Esophagus (tissue), 2 donors: ENCODE measurements around the gene KIF4B. TPM values are rescaled to one million over a fixed set of nuclear protein-coding genes. Genes with fewer than 3 reads are reported as not detected.
"Not testable (repeated sequence)": the region's sequence is repeated elsewhere in the genome, so short reads cannot be mapped to it uniquely, and the experiment has no call there.

Source experiments
- H3K27ac ChIP-seq, 2 donors: one replicate each; pipeline ENCODE4 v1.5.1; 2013; ENCODE audit warnings: low read depth in 2 of 2, mild to moderate bottlenecking in 2 of 2, inconsistent platforms in 1 of 2, low read length in 1 of 2, moderate library complexity in 1 of 2
- H3K27me3 ChIP-seq, 2 donors: one replicate each; pipeline ENCODE4 v1.6.1; 2013; ENCODE audit warnings: low read length in 2 of 2, control low read depth in 1 of 2, mild to moderate bottlenecking in 1 of 2; ENCODE audit not compliant: insufficient read depth in 2 of 2, control insufficient read depth in 1 of 2
- H3K36me3 ChIP-seq, 2 donors: one replicate each; pipeline ENCODE4 v1.6.1; 2013; ENCODE audit warnings: low read length in 1 of 2; ENCODE audit not compliant: control insufficient read depth in 2 of 2, insufficient read depth in 2 of 2
- H3K4me1 ChIP-seq, 2 donors: one replicate each; pipeline ENCODE4 v1.6.1; 2013; ENCODE audit warnings: low read length in 1 of 2; ENCODE audit not compliant: control insufficient read depth in 2 of 2, insufficient read depth in 2 of 2
- H3K4me3 ChIP-seq, 2 donors: one replicate each; pipeline ENCODE4 v1.5.1; 2013; ENCODE audit warnings: low read length in 2 of 2, mild to moderate bottlenecking in 2 of 2, low read depth in 1 of 2, moderate library complexity in 1 of 2
- H3K9me3 ChIP-seq, 2 donors: one replicate each; pipeline ENCODE4 v1.6.1; 2013; ENCODE audit warnings: mild to moderate bottlenecking in 2 of 2, low read depth in 1 of 2, low read length in 1 of 2, moderate library complexity in 1 of 2; ENCODE audit not compliant: control insufficient read depth in 2 of 2, insufficient read depth in 1 of 2
- WGBS, 2 donors: extraction: QIAGEN DNeasy Blood & Tissue Kit; methylation state at CpG; one replicate each; pipeline ENCODE4 v1.1.7; 2013; 5-methylcytosine and 5-hydroxymethylcytosine counted together
- polyA plus RNA-seq, 2 donors: library from polyadenylated mRNA; stranded (reverse); fragments of 200-250 nt; gene quantifications; one replicate each; pipeline ENCODE4 v1.2.3, GENCODE V29; 2013
- donor health status: healthy with polysubstance abuse.
- donor health status: Bipolar disorder and iron deficiency.

Gene KIF4B
- polyA plus RNA-seq, 2 donors: not detected

DNA sequence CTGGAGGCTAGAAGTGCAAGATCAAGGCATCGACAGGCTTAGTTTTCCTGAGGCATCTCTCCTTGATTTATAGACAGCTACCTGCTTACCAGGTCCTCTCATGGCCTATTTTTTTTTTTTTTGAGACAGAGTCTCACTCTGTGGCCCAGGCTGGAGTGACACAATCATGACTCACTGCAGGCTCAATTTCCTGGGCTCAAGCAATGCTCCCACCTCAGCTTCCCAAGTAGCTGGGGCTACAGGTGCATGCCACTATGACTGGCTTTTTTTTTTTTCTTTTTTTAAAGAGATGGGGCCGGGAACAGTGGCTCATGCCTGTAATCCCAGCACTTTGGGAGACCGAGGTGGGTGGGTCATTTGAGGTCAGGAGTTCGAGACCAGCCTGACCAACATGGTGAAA, 10.8 kb upstream of the KIF4B start:
- not testable (repeated sequence) for H3K36me3 ChIP-seq, H3K27ac ChIP-seq, H3K27me3 ChIP-seq, H3K4me3 ChIP-seq, H3K9me3 ChIP-seq, H3K4me1 ChIP-seq
- 77 to 86% methylated on average over 4 of the region's 4 CpGs for WGBS, 2 donors

DNA sequence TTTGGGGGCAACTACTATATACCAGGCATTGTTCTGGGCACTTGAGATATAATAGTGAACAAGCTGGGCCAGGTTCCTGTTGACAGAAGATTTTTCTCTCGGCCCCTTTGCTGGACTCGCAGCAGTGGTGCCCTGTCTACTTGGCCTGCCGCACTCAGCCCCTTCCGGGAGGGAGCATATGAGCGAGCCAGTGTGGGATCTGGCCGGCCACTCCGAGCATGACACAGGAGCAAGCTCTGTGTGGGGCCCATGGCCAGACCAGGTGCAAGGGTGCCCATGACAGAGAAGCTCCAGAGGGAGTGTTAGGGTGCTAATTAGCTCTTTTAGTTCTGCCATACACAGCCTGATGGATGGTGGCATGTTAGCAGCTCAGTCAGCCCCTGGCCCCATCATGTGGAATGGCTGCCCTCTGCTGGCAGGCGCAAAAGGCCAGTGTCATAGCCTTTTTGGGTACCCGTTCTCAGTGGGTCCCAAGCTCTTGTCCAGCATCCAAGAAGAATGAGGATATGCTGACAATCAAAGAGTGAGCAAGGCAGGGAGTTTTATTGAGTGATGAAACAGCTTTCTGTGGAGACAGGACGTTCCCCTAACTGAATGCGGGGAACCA, 9.3 kb upstream of the KIF4B start:
- Histone ChIP-seq H3K9me3 (no peaks in the 10 kb centered on the region), H3K27ac (no peak overlapping the region), H3K27me3 (no peaks in the 10 kb centered on the region), H3K36me3 (no peaks in the 10 kb centered on the region), H3K4me1 (no peaks in the 10 kb centered on the region), H3K4me3 (no peak overlapping the region)
- 84 to 92% methylated on average over 11 of the region's 11 CpGs for WGBS, 2 donors

DNA sequence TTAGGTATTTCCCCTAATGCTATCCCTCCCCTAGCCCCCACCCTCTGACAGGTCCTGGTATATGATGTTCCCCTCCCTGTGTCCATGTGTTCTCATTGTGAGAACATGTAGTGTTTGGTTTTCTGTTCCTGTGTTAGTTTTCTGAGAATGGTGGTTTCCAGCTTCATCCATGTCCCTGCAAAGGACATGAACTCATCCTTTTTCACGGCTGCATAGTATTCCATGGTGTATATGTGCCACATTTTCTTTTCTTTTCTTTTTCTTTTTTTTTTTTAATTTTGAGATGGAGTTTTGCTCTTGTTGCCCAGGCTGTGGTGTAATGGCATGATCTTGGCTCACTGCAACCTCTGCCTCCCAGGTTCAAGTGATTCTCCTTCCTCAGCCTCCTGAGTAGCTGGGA, 7.3 kb upstream of the KIF4B start:
- H3K27me3 ChIP-seq, H3K9me3 ChIP-seq, H3K4me1 ChIP-seq, H3K27ac ChIP-seq, H3K36me3 ChIP-seq, H3K4me3 ChIP-seq: not testable (repeated sequence)
- WGBS, 2 donors: 91 to 94% methylated on average over 1 of the region's 1 CpG

DNA sequence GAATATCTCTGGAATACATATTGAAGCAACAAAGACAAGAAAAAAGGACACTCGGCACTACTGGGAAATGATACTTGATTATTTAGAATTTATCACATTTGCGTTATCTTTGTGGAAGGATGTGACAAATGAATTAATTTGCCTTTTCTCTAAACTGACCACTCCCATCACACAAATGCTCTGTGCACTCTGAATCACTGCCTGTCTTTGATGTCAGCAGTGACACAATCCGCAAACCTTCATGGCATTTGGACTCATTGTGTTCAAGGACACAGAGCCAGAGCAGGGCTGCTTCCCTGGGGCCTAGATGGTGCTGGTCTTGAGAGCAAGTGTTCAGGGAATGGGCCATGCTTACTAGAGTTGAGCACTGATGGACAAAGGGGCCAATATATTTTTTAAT, 4.9 kb upstream of the KIF4B start:
- no peaks in the 10 kb centered on the region for H3K4me1 ChIP-seq
- 79 to 81% methylated on average over 3 of the region's 3 CpGs for WGBS, 2 donors
- H3K27me3 ChIP-seq: no peaks in the 10 kb centered on the region
- H3K27ac ChIP-seq: no peak overlapping the region
- H3K9me3 ChIP-seq: no peaks in the 10 kb centered on the region
- no peaks in the 10 kb centered on the region for H3K36me3 ChIP-seq
- no peak overlapping the region for H3K4me3 ChIP-seq

DNA sequence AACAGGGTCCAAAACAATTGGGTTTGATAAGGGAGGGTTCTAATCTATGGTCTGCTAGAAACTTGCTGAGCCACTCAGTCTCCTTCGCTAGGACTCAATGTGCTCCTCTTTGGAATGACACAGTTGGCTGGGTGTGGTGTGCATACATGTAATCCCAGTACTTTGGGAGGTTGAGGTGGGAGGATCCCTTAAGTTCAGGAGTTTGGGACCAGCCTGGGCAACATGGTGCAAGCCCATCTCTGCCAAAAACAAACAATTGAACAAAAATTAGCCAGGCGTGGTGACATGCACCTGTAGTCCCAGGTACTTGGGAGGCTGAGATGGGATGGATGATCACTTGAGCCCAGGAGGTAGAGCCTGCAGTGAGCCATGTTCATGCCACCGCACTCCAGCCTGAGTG, 2.7 kb upstream of the KIF4B start:
- Histone ChIP-seq H3K9me3 (no peaks in the 10 kb centered on the region), H3K4me3 (no peak overlapping the region), H3K36me3 (no peaks in the 10 kb centered on the region), H3K4me1 (no peaks in the 10 kb centered on the region), H3K27ac (no peak overlapping the region), H3K27me3 (no peaks in the 10 kb centered on the region)
- WGBS, 2 donors: 86 to 89% methylated on average over 3 of the region's 3 CpGs

DNA sequence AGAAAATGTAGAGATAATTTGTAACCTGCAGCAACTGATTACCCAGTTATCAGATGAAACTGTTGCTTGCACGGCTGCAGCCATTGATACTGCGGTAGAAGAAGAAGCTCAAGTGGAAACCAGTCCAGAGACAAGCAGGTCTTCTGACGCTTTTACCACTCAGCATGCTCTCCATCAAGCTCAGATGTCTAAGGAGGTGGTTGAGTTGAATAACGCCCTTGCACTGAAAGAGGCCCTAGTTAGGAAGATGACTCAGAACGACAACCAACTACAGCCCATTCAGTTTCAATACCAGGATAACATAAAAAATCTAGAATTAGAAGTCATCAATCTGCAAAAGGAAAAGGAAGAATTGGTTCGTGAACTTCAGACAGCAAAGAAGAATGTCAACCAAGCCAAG, 1.7 kb downstream of the KIF4B start:
- 68 to 70% methylated on average over 6 of the region's 6 CpGs for WGBS, 2 donors
- no peaks in the 10 kb centered on the region for H3K36me3 ChIP-seq
- no peak overlapping the region for H3K4me3 ChIP-seq
- H3K27me3 ChIP-seq: no peaks in the 10 kb centered on the region
- no peaks in the 10 kb centered on the region for H3K9me3 ChIP-seq
- H3K27ac ChIP-seq: no peak overlapping the region
- no peaks in the 10 kb centered on the region for H3K4me1 ChIP-seq

DNA sequence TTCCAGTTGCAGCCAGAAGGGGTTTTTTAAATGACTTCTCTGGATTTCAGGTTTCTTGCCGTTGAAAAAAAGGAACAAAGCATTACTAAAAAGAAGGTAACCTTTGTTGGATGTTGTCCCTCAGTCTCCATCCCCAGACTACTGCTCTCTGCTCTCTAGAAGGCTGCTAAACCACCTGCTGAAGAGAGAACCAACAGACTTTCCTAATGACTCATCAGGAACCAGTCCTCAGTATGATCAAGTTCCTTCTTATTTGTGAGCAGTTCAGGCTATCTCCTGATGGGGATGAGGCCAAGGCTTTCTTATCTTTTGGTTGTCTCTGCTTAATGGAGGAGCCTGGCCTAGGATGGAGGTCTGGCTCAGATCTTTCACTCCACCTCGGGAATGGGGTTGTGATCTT, 4.1 kb downstream of the KIF4B start:
- Histone ChIP-seq H3K27me3 (no peaks in the 10 kb centered on the region), H3K4me1 (no peaks in the 10 kb centered on the region), H3K4me3 (no peak overlapping the region), H3K27ac (no peak overlapping the region), H3K9me3 (no peaks in the 10 kb centered on the region), H3K36me3 (no peaks in the 10 kb centered on the region)
- 58 to 62% methylated on average over 2 of the region's 2 CpGs for WGBS, 2 donors

DNA sequence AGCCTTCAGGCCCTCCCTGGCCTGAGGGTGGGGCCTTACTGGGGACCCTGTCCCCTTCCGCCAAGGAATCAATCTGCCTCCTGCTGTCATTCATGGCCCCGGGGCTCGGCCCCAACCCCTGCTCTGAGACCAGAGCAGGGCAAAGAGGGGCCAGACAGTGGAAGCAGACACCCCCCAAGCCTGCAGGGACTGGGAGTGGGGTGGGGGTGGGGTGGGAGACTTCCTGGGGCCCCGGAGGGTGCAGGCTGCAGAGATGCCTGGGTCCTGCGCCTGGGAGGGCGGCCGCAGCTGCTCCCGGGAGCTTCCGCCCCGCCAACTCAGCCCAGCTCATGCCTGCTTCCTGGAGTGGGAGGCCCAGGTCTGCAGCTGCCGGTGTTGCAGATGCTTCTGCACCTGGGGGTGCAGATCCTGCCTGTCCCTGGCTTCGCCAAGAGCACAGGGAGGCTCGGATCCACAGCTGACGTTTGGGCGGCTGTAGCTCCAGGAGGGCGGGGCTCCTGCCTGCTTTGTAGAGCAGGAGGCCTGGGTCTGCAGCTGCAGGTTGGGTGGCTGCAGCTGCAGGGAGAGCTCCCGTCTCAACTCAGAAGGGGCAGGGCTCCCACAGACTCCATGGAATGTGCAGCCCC, 6.2 kb downstream of the KIF4B start:
- Histone ChIP-seq H3K27me3 (no peaks in the 10 kb centered on the region), H3K36me3 (no peaks in the 10 kb centered on the region), H3K4me1 (no peaks in the 10 kb centered on the region), H3K27ac (no peak overlapping the region), H3K9me3 (no peaks in the 10 kb centered on the region), H3K4me3 (no peak overlapping the region)
- 80 to 87% methylated on average over 17 of the region's 17 CpGs for WGBS, 2 donors

DNA sequence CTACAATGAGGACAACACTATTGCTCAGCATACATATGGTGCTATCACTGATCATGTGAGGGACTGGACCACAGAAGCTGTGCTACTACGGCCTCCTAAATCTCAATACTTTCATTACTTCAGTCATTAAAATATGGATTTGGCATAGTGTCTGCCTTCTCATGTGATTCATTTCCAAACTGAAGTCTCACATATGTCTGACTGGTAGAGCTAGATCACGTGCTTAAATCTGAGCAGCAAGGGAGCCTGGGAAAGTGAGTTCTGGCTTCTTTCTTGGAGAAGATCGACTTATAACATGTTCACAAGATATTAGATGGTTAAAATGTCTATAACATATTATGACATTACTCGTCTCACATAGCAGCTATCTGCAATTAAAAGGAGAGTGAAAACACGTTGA, 8.3 kb downstream of the KIF4B start:
- H3K4me3 ChIP-seq: no peak overlapping the region
- no peaks in the 10 kb centered on the region for H3K27me3 ChIP-seq
- no peaks in the 10 kb centered on the region for H3K4me1 ChIP-seq
- WGBS, 2 donors: 61 to 66% methylated on average over 5 of the region's 5 CpGs
- H3K27ac ChIP-seq: no peak overlapping the region
- H3K36me3 ChIP-seq: no peaks in the 10 kb centered on the region
- H3K9me3 ChIP-seq: no peaks in the 10 kb centered on the region

DNA sequence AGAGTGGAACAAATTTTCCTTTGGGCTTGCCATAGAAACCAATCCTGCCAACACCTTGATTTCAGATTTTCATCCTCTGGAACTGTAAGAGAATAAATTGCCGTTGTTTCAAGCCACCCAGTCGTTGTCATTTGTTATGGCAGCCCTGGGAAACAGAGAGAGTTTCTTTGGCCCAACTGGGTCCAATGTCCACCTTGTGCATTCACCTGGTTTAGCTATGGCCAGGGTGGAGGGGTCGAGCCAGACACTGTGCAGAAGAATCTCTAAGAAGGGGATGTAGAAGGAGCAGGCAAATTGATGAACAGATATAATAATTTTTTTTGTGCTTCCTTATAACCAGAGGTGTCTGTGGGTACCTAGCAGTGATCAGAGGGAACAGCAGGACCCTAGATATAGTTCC, 9.8 kb downstream of the KIF4B start:
- H3K27ac ChIP-seq: no peak overlapping the region
- no peaks in the 10 kb centered on the region for H3K27me3 ChIP-seq
- H3K36me3 ChIP-seq: no peaks in the 10 kb centered on the region
- peaks cover 0 to 3% of the 10 kb centered on the region in 2 donors for H3K9me3 ChIP-seq
- H3K4me1 ChIP-seq: peaks cover 0 to 2% of the 10 kb centered on the region in 2 donors
- no peak overlapping the region for H3K4me3 ChIP-seq
- WGBS, 2 donors: 50 to 61% methylated on average over 3 of the region's 3 CpGs
